Measurements from ENCODE around the gene SLC30A4.

DNA sequence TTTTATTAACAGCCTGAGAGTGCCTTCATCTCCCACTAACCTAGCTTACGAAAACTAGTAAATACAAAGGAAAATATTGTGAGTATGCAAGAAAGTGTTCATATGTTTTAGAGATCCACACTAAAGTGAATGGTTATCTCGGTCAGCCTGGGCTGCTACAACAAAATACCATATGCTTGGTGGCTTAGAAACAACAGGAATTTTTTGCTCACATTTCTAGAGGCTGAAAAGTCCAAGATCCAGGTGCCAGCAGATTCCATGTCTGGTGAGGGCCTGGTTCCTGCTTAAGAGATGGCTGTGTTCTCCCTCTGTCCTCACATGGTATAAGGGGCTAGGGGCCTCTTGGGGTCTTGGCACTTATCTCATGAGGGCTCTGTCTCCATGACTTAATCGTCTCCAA, 20.5 kb upstream of the SLC30A4 start:
- TF ChIP-seq, protein P1, sequence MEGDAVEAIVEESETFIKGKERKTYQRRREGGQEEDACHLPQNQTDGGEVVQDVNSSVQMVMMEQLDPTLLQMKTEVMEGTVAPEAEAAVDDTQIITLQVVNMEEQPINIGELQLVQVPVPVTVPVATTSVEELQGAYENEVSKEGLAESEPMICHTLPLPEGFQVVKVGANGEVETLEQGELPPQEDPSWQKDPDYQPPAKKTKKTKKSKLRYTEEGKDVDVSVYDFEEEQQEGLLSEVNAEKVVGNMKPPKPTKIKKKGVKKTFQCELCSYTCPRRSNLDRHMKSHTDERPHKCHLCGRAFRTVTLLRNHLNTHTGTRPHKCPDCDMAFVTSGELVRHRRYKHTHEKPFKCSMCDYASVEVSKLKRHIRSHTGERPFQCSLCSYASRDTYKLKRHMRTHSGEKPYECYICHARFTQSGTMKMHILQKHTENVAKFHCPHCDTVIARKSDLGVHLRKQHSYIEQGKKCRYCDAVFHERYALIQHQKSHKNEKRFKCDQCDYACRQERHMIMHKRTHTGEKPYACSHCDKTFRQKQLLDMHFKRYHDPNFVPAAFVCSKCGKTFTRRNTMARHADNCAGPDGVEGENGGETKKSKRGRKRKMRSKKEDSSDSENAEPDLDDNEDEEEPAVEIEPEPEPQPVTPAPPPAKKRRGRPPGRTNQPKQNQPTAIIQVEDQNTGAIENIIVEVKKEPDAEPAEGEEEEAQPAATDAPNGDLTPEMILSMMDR (optimal IDR thresholded peaks at IDR 0.05 in 1 of 3, IDR thresholded peaks at IDR 0.05 in 1 of 3, conservative IDR thresholded peaks at IDR 0.05 in 1 of 3; ENCODE audit: extremely low read depth in 1 of 3, insufficient read depth in 2 of 3, low read length in 3 of 3): no peak
- TF ChIP-seq EZH2 (IDR thresholded peaks at IDR 0.05; ENCODE audit: low read length): no peak
